Measurements from ENCODE around the gene KLHL5.

DNA sequence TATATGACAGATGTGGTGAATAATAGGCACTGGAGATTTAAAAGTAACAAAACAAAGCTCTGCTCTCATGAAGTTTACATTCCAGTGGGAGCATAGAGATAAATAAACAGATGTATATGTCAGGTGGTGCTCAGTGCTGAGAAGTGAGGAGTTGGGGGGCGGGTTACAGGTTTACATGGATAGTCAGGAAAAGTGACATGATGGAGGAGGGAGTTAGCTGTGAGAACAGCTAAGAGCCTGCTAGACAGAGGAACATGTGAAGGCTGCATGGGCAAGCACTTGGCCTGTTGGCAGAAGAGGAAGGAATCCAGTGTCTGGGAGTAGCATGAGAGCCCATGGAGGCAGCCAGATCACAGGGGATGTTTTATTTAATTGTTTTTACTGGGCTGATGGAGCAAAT lies 19.7 kb upstream of the KLHL5 start:
- TF ChIP-seq, protein P1, sequence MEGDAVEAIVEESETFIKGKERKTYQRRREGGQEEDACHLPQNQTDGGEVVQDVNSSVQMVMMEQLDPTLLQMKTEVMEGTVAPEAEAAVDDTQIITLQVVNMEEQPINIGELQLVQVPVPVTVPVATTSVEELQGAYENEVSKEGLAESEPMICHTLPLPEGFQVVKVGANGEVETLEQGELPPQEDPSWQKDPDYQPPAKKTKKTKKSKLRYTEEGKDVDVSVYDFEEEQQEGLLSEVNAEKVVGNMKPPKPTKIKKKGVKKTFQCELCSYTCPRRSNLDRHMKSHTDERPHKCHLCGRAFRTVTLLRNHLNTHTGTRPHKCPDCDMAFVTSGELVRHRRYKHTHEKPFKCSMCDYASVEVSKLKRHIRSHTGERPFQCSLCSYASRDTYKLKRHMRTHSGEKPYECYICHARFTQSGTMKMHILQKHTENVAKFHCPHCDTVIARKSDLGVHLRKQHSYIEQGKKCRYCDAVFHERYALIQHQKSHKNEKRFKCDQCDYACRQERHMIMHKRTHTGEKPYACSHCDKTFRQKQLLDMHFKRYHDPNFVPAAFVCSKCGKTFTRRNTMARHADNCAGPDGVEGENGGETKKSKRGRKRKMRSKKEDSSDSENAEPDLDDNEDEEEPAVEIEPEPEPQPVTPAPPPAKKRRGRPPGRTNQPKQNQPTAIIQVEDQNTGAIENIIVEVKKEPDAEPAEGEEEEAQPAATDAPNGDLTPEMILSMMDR (IDR thresholded peaks at IDR 0.05): no peak
- TF ChIP-seq POLR2AphosphoS5 (IDR thresholded peaks at IDR 0.05; ENCODE audit: low read depth, low read length): no peak

Measured in Panc1 (cell line).